ENCODE measurements around the gene PNLIPRP2.
A peak's percentile ranks its signal among the peaks of the same experiment; 100 is the strongest.

PNLIPRP2 gene

DNA sequence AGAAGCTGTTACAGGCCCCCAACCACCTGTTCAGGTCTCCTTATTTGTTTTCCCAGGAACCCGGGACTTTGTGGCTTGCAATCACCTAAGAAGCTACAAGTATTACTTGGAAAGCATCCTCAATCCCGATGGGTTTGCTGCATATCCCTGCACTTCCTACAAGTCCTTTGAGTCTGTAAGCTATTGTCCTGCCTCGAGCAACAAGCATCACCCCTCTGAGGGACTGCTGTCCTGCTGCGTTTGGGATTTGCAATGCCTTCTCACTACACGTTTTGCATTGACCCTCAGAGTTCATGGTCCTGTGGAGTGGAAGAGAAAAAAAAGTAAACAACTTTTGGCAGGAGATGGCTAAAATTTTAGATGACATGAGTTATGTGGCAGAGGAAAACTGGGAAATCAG, 20.8 kb upstream of the PNLIPRP2 start:
- Histone ChIP-seq H3K4me3 (ENCODE audit: low read depth, low read length) (no peak overlapping the region), H3K9ac (ENCODE audit: low read depth, low read length) (no peak overlapping the region), H3K27me3 (ENCODE audit: control insufficient read depth, insufficient read depth, low read length) (no peaks in the 10 kb centered on the region), H3K9me3 (ENCODE audit: control insufficient read depth, insufficient read depth, low read length) (no peaks in the 10 kb centered on the region), H3K36me3 (ENCODE audit: control insufficient read depth, insufficient read depth, low read length) (no peaks in the 10 kb centered on the region), H3K4me1 (ENCODE audit: control insufficient read depth, insufficient read depth, low read length) (no peaks in the 10 kb centered on the region)

GRCh38 chr10:116602648-116603400, 17.9 kb upstream of the PNLIPRP2 start:
- Histone ChIP-seq H3K9ac (ENCODE audit: low read depth, low read length) (no peak overlapping the region), H3K36me3 (ENCODE audit: control insufficient read depth, insufficient read depth, low read length) (no peaks in the 10 kb centered on the region), H3K4me3 (ENCODE audit: low read depth, low read length) (no peak overlapping the region), H3K9me3 (ENCODE audit: control insufficient read depth, insufficient read depth, low read length) (no peaks in the 10 kb centered on the region), H3K27me3 (ENCODE audit: control insufficient read depth, insufficient read depth, low read length) (no peaks in the 10 kb centered on the region), H3K4me1 (ENCODE audit: control insufficient read depth, insufficient read depth, low read length) (no peaks in the 10 kb centered on the region)

DNA sequence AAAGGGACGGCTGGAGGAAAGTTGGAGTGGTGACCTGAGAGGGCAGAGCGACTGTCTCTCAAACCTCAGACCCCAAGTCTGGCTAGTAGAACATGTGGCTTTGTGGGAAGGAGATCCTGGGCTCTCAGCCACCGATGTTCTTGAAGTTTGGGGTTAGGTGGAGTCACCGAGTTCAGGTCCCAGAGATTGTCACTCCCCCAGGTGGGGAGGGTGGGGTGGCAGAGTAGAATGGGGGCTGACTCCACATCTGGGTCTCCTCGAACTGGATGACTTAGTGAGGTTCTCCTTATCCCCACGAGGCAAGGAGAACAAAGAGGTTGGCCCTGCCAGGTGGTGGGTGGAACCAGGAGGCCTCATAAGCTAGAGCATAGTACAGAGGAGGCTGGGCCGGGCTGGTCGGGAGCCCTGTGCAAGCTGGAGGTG, 14.7 kb upstream of the PNLIPRP2 start:
- no peaks in the 10 kb centered on the region for H3K36me3 ChIP-seq (ENCODE audit: control insufficient read depth, insufficient read depth, low read length)
- no peaks in the 10 kb centered on the region for H3K9me3 ChIP-seq (ENCODE audit: control insufficient read depth, insufficient read depth, low read length)
- no peak overlapping the region for H3K9ac ChIP-seq (ENCODE audit: low read depth, low read length)
- H3K4me3 ChIP-seq (ENCODE audit: low read depth, low read length): no peak overlapping the region
- peaks cover 16% of the 10 kb centered on the region for H3K27me3 ChIP-seq (ENCODE audit: control insufficient read depth, insufficient read depth, low read length)
- peaks cover 4% of the 10 kb centered on the region for H3K4me1 ChIP-seq (ENCODE audit: control insufficient read depth, insufficient read depth, low read length)

- no peaks in the 10 kb centered on the region for H3K36me3 ChIP-seq (ENCODE audit: control insufficient read depth, insufficient read depth, low read length)
- H3K9ac ChIP-seq (ENCODE audit: low read depth, low read length): no peak overlapping the region
- H3K9me3 ChIP-seq (ENCODE audit: control insufficient read depth, insufficient read depth, low read length): no peaks in the 10 kb centered on the region
- H3K4me1 ChIP-seq (ENCODE audit: control insufficient read depth, insufficient read depth, low read length): peaks cover 4% of the 10 kb centered on the region
- H3K4me3 ChIP-seq (ENCODE audit: low read depth, low read length): no peak overlapping the region
- H3K27me3 ChIP-seq (ENCODE audit: control insufficient read depth, insufficient read depth, low read length): peaks cover 16% of the 10 kb centered on the region
Measured at GRCh38 chr10:116607336-116607735, 13.4 kb upstream of the PNLIPRP2 start.

DNA sequence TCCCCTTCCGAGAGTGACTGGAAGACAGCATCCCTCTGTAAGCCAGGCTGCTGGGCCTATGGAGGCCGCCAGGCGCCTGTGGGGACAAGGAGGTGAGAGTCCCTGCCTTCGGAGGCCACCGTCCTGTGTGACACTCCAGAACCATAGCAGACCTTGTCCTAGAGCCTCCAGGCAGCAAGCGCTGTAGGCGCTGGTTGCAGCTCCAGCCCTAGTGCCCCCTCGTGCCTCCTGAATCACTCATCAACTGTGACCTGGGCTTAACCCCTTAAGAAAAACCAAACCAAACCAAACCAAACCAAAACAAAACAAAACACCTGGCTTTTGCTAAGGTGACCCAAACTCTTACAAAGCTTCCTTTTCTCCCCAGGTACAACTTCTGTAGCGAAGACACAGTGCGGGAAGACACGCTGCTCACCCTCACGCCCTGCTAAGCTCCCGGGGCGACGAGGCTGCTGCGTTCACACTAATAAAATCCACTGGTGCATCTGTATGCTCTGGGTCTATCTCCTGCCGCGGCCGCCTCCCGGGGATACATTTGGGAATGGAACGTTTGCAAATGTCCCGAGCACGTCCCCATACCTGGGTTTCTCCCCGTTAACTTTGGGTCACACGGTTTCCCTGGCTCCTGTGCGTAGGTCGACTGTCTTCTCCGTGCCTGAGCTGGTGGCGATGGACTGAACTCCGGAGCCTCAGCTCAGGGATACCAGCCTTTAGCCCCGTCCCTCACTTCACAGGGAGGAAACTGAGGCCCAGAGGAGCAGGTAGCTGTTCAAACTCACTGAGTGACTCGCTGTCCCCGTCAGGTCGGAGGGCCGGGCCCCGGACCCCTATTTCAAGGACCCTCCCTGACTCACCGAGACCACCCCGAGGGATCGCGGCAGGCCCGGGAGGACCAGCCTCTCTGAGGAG, 11.8 kb upstream of the PNLIPRP2 start:
- Histone ChIP-seq H3K4me3 (ENCODE audit: low read depth, low read length) (peak overlapping the region; percentile 77), H3K27me3 (ENCODE audit: control insufficient read depth, insufficient read depth, low read length) (peaks cover 16% of the 10 kb centered on the region), H3K36me3 (ENCODE audit: control insufficient read depth, insufficient read depth, low read length) (no peaks in the 10 kb centered on the region), H3K9me3 (ENCODE audit: control insufficient read depth, insufficient read depth, low read length) (peaks cover 1% of the 10 kb centered on the region), H3K4me1 (ENCODE audit: control insufficient read depth, insufficient read depth, low read length) (peaks cover 4% of the 10 kb centered on the region), H3K9ac (ENCODE audit: low read depth, low read length) (peak overlapping the region; percentile 70)

DNA sequence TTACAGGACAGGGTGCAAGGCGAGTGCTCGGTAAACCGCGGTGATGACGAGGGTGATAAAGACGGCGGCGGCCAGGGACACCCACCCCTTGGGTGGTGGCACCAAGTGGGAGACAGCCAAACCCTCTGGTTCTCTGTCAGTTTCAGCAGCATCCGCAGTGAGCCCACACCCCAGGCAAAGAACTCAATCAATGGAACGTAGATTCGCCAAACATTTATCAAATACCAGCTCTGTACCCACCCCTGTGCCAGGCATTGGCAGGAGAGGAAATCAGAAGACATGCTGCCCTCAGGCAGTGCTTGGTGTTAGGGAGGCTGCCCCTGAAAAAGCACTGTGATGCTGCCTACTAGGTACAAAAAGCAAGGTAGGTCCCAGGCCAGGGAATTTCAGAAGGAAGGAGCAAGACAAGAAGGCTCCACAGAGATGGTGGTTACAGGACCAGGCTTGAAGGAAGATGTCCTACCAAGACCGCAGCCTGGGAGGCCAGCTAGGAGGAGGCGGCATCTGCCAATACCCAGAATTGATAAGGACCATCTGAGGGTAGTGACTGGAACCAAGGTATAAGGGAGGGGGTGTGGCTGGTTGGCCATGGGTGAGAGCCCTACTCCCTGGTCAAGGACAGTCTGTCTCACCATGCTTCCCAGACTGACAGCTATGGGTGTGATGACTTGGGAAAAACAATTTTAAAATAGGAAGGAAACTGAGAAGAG, 10.2 kb upstream of the PNLIPRP2 start:
- Histone ChIP-seq H3K4me1 (ENCODE audit: control insufficient read depth, insufficient read depth, low read length) (peaks cover 4% of the 10 kb centered on the region), H3K9ac (ENCODE audit: low read depth, low read length) (no peak overlapping the region), H3K27me3 (ENCODE audit: control insufficient read depth, insufficient read depth, low read length) (peaks cover 16% of the 10 kb centered on the region), H3K4me3 (ENCODE audit: low read depth, low read length) (no peak overlapping the region), H3K36me3 (ENCODE audit: control insufficient read depth, insufficient read depth, low read length) (no peaks in the 10 kb centered on the region), H3K9me3 (ENCODE audit: control insufficient read depth, insufficient read depth, low read length) (peaks cover 3% of the 10 kb centered on the region)

GRCh38 chr10:116611153-116611545, 9.6 kb upstream of the PNLIPRP2 start:
- Histone ChIP-seq H3K36me3 (ENCODE audit: control insufficient read depth, insufficient read depth, low read length) (no peaks in the 10 kb centered on the region), H3K9me3 (ENCODE audit: control insufficient read depth, insufficient read depth, low read length) (peaks cover 3% of the 10 kb centered on the region), H3K4me1 (ENCODE audit: control insufficient read depth, insufficient read depth, low read length) (peaks cover 4% of the 10 kb centered on the region), H3K27me3 (ENCODE audit: control insufficient read depth, insufficient read depth, low read length) (peaks cover 16% of the 10 kb centered on the region), H3K9ac (ENCODE audit: low read depth, low read length) (no peak overlapping the region), H3K4me3 (ENCODE audit: low read depth, low read length) (no peak overlapping the region)

GRCh38 chr10:116612107-116612769, 8.5 kb upstream of the PNLIPRP2 start:
- peaks cover 3% of the 10 kb centered on the region for H3K9me3 ChIP-seq (ENCODE audit: control insufficient read depth, insufficient read depth, low read length)
- no peak overlapping the region for H3K4me3 ChIP-seq (ENCODE audit: low read depth, low read length)
- H3K4me1 ChIP-seq (ENCODE audit: control insufficient read depth, insufficient read depth, low read length): peaks cover 4% of the 10 kb centered on the region

GRCh38 chr10:116613471-116613870, 7.3 kb upstream of the PNLIPRP2 start:
- no peaks in the 10 kb centered on the region for H3K36me3 ChIP-seq (ENCODE audit: control insufficient read depth, insufficient read depth, low read length)
- H3K9ac ChIP-seq (ENCODE audit: low read depth, low read length): no peak overlapping the region
- H3K4me1 ChIP-seq (ENCODE audit: control insufficient read depth, insufficient read depth, low read length): peaks cover 4% of the 10 kb centered on the region
- peaks cover 11% of the 10 kb centered on the region for H3K27me3 ChIP-seq (ENCODE audit: control insufficient read depth, insufficient read depth, low read length)
- peaks cover 3% of the 10 kb centered on the region for H3K9me3 ChIP-seq (ENCODE audit: control insufficient read depth, insufficient read depth, low read length)
- H3K4me3 ChIP-seq (ENCODE audit: low read depth, low read length): no peak overlapping the region

More at GRCh38 chr10:116612107-116612769, 8.5 kb upstream of the PNLIPRP2 start:
- Histone ChIP-seq H3K9ac (ENCODE audit: low read depth, low read length) (no peak overlapping the region), H3K36me3 (ENCODE audit: control insufficient read depth, insufficient read depth, low read length) (no peaks in the 10 kb centered on the region), H3K27me3 (ENCODE audit: control insufficient read depth, insufficient read depth, low read length) (peaks cover 16% of the 10 kb centered on the region)

DNA sequence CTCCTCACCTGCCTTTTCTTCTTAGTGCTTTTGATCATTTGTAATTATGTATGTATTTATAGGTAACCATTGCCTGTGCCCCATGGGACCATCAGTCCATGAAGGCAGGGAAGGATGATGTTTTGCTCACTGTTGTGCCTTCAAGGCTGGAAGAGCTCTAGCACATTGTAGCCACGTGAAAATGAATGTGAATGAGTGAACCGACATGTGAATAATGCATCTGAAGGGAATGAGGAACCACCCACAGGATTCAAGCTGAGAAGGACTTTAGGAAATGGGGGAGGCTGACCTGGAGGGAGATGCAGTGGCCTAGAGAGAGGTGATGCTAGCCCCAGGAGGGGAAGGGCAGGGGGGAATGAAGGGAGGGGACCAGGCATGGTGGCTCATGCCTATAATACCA, 6.0 kb upstream of the PNLIPRP2 start:
- Histone ChIP-seq H3K9me3 (ENCODE audit: control insufficient read depth, insufficient read depth, low read length) (peaks cover 3% of the 10 kb centered on the region), H3K4me1 (ENCODE audit: control insufficient read depth, insufficient read depth, low read length) (no peaks in the 10 kb centered on the region), H3K9ac (ENCODE audit: low read depth, low read length) (no peak overlapping the region), H3K4me3 (ENCODE audit: low read depth, low read length) (no peak overlapping the region), H3K27me3 (ENCODE audit: control insufficient read depth, insufficient read depth, low read length) (peaks cover 2% of the 10 kb centered on the region), H3K36me3 (ENCODE audit: control insufficient read depth, insufficient read depth, low read length) (no peaks in the 10 kb centered on the region)

DNA sequence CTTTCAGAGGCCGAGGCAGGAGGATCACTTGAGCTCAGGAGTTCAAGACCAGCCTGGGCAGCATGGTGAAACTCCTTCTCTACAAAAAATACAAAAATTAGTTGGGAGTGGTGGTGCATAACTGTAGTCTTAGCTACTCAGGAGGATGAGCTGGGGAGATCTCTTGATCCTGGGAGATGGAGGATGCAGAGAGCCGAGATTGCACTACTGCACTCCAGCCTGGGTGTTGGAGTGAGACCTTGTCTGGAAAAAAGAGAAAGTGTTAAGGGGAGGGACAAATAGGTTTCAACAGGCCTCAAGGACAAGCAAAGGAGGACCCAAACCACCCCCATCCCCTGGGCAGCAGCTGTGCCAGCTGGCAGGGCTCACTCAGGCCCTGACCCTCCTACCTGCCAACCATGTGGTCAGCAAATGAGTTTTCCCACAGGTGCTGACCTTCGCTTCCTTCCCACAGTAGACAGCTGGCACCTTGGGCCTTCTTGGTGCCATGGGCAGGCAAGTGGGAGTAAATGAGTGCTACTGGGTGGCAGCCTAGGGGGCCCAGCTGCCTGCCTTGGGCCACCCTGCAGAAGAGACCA, 5.5 kb upstream of the PNLIPRP2 start:
- no peaks in the 10 kb centered on the region for H3K4me1 ChIP-seq (ENCODE audit: control insufficient read depth, insufficient read depth, low read length)
- peaks cover 3% of the 10 kb centered on the region for H3K9me3 ChIP-seq (ENCODE audit: control insufficient read depth, insufficient read depth, low read length)
- H3K9ac ChIP-seq (ENCODE audit: low read depth, low read length): no peak overlapping the region
- H3K4me3 ChIP-seq (ENCODE audit: low read depth, low read length): no peak overlapping the region
- no peaks in the 10 kb centered on the region for H3K36me3 ChIP-seq (ENCODE audit: control insufficient read depth, insufficient read depth, low read length)
- peaks cover 2% of the 10 kb centered on the region for H3K27me3 ChIP-seq (ENCODE audit: control insufficient read depth, insufficient read depth, low read length)
